ENCODE measurements around the gene TUBB4B.

The TUBB4B gene

GRCh38 chr9:137240841-137241489, at the start of gene TUBB4B:
TUBB4B (plus strand) TSS chr9:137241287; CDS start chr9:137241361, 74 bp downstream.
- peak; percentile 100 for DNase-seq

- DNase-seq, result no peak
Measured at GRCh38 chr9:137191691-137192447, 49.2 kb upstream of the TUBB4B start.

GRCh38 chr9:137192448-137192780, 48.7 kb upstream of the TUBB4B start:
- DNase-seq, result no peak

GRCh38 chr9:137192859-137193258, 48.2 kb upstream of the TUBB4B start:
- DNase-seq, result no peak

GRCh38 chr9:137193771-137194170, 47.3 kb upstream of the TUBB4B start:
- DNase-seq, result no peak

- DNase-seq, result no peak
Measured at GRCh38 chr9:137194388-137194787, 46.7 kb upstream of the TUBB4B start.

- no peak for DNase-seq
Measured at GRCh38 chr9:137194909-137195308, 46.2 kb upstream of the TUBB4B start.

GRCh38 chr9:137195525-137196220, 45.4 kb upstream of the TUBB4B start:
- DNase-seq, result no peak

- DNase-seq, result no peak
Measured at GRCh38 chr9:137198051-137198901, 42.8 kb upstream of the TUBB4B start.

- DNase-seq, result no peak
Measured at GRCh38 chr9:137198902-137199283, 42.2 kb upstream of the TUBB4B start.

- DNase-seq, result no peak
Measured at GRCh38 chr9:137199411-137200121, 41.5 kb upstream of the TUBB4B start.

- DNase-seq, result peak; percentile 100
Measured at GRCh38 chr9:137200311-137201204, 40.5 kb upstream of the TUBB4B start, which contains the start of gene TPRN. TPRN (minus strand) TSS chr9:137200741; CDS start chr9:137200711, 30 bp downstream.

- no peak for DNase-seq
Measured at GRCh38 chr9:137201205-137201868, 39.8 kb upstream of the TUBB4B start.

GRCh38 chr9:137202966-137203365, 38.1 kb upstream of the TUBB4B start:
- no peak for DNase-seq

GRCh38 chr9:137204731-137205125, 36.4 kb upstream of the TUBB4B start:
- no peak for DNase-seq

GRCh38 chr9:137205126-137206069, 35.7 kb upstream of the TUBB4B start, which contains the start of the genes NDOR1 and TMEM203:
NDOR1 (plus strand) TSS chr9:137205700; CDS start chr9:137205778, 78 bp downstream.
TMEM203 (minus strand) TSS chr9:137205648; CDS start chr9:137205414, 234 bp downstream.
- DNase-seq, result peak; percentile 81

GRCh38 chr9:137206602-137207001, 34.5 kb upstream of the TUBB4B start:
- no peak for DNase-seq

- DNase-seq, result no peak
Measured at GRCh38 chr9:137211532-137211931, 29.6 kb upstream of the TUBB4B start.

GRCh38 chr9:137212520-137212919, 28.6 kb upstream of the TUBB4B start:
- no peak for DNase-seq
